Mesendoderm (in vitro differentiated cells): ENCODE data around the gene ZNF750.

ENCODE experiments used
- DNase-seq: peaks from one replicate; pipeline ENCODE4 v3.0.0; 2013
- H2AK5ac ChIP-seq: 2 replicates; pipeline ENCODE4 v1.6.1; 2013; ENCODE audit warnings: low read length, inconsistent platforms
- H2BK120ac ChIP-seq: 2 replicates; pipeline ENCODE4 v1.6.1; 2013; ENCODE audit warnings: low read depth, mild to moderate bottlenecking, low read length, moderate library complexity, mixed read lengths
- H2BK15ac ChIP-seq: replicated peaks from 2 replicates; pipeline ENCODE4 v1.6.1; 2013; ENCODE audit warnings: low read depth, mild to moderate bottlenecking, moderate library complexity
- H2BK5ac ChIP-seq: 2 replicates; pipeline ENCODE4 v1.6.1; 2013; ENCODE audit warnings: low read length, inconsistent platforms
- H3K18ac ChIP-seq: 2 replicates; pipeline ENCODE4 v1.6.1; 2013; ENCODE audit warnings: mild to moderate bottlenecking, low read length, mixed read lengths
- H3K23ac ChIP-seq: one replicate; pipeline ENCODE4 v1.6.1; 2013; ENCODE audit warnings: low read length
- H3K27ac ChIP-seq: 2 replicates; pipeline ENCODE4 v1.5.1; 2013; ENCODE audit warnings: low read depth, mild to moderate bottlenecking, inconsistent platforms, low read length, moderate library complexity
- H3K27me3 ChIP-seq: 2 replicates; pipeline ENCODE4 v1.6.1; 2013; ENCODE audit warnings: low read length, control low read depth, mild to moderate bottlenecking, inconsistent platforms; ENCODE audit not compliant: insufficient read depth, poor library complexity
- H3K36me3 ChIP-seq: 2 replicates; pipeline ENCODE4 v1.6.1; 2013; ENCODE audit warnings: low read length, inconsistent platforms; ENCODE audit not compliant: control insufficient read depth, insufficient read depth
- H3K4ac ChIP-seq: one replicate; pipeline ENCODE4 v1.6.1; 2013; ENCODE audit warnings: low read depth, mild to moderate bottlenecking, low read length, moderate library complexity
- H3K4me1 ChIP-seq: 2 replicates; pipeline ENCODE4 v1.6.1; 2013; ENCODE audit warnings: low read depth, low read length, inconsistent platforms; ENCODE audit not compliant: control insufficient read depth
- H3K4me2 ChIP-seq: 2 replicates; pipeline ENCODE4 v1.6.1; 2013; ENCODE audit warnings: low read length
- H3K4me3 ChIP-seq: 2 replicates; pipeline ENCODE4 v1.5.1; 2013; ENCODE audit warnings: mild to moderate bottlenecking, low read length
- H3K56ac ChIP-seq: one replicate; pipeline ENCODE4 v1.6.1; 2013; ENCODE audit warnings: low read length
- H3K79me1 ChIP-seq: 2 replicates; pipeline ENCODE4 v1.6.1; 2013; ENCODE audit warnings: low read length, inconsistent platforms
- H3K79me2 ChIP-seq: 2 replicates; pipeline ENCODE4 v1.6.1; 2013; ENCODE audit warnings: mild to moderate bottlenecking, low read length; ENCODE audit not compliant: control insufficient read depth, insufficient read depth
- H3K9ac ChIP-seq: 2 replicates; pipeline ENCODE4 v1.6.1; 2013; ENCODE audit warnings: low read length, inconsistent platforms
- H4K5ac ChIP-seq: one replicate; pipeline ENCODE4 v1.6.1; 2013; ENCODE audit warnings: low read length
- H4K8ac ChIP-seq: one replicate; pipeline ENCODE4 v1.6.1; 2013; ENCODE audit warnings: low read depth, mild to moderate bottlenecking, control low read depth, low read length, moderate library complexity
- WGBS: extraction: QIAGEN DNeasy Blood & Tissue Kit; methylation state at CpG from one replicate; pipeline ENCODE4 v1.1.7; 2013; ENCODE audit warnings: low lambda C conversion rate, missing lambda C conversion rate; ENCODE audit not compliant: insufficient coverage; ENCODE audit errors: extremely low coverage; 5-methylcytosine and 5-hydroxymethylcytosine counted together

The ZNF750 gene

DNA sequence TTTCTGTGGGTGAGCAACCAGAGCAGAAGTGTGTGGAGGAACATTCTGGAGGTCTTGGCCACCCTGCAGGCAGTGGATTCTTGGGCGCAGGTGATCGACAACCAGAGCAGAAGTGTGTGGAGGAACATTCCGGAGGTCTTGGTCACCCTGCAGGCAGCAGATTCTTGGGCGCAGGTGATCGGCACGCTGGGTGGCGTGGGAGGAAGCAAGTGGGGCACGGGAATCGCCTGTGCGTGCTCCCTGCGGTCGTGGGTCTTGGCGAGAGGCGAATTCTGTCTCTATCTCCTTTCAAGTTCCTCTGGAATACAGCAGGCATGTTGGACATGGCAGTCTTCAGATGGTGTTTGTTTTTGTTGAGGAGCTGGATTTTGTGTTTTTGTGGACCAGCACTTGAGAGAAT is 30.7 kb upstream of the ZNF750 start:
- Histone ChIP-seq H2AK5ac (no peak overlapping the region), H3K27me3 (no peaks in the 10 kb centered on the region), H3K36me3 (peaks cover 5% of the 10 kb centered on the region), H2BK15ac (no peak overlapping the region), H2BK5ac (no peak overlapping the region), H3K27ac (no peak overlapping the region), H4K5ac (no peak overlapping the region), H3K4me2 (no peak overlapping the region), H3K23ac (no peak overlapping the region), H3K4me3 (no peak overlapping the region), H3K79me1 (peaks cover 3% of the 10 kb centered on the region), H3K9ac (no peak overlapping the region), H3K4me1 (no peaks in the 10 kb centered on the region), H3K18ac (no peak overlapping the region), H2BK120ac (no peak overlapping the region), H3K56ac (no peak overlapping the region), H3K79me2 (no peaks in the 10 kb centered on the region), H3K4ac (no peak overlapping the region), H4K8ac (no peak overlapping the region)
- no peak for DNase-seq
- WGBS, result no CpG with 5 or more reads among the region's 14 CpGs

DNA sequence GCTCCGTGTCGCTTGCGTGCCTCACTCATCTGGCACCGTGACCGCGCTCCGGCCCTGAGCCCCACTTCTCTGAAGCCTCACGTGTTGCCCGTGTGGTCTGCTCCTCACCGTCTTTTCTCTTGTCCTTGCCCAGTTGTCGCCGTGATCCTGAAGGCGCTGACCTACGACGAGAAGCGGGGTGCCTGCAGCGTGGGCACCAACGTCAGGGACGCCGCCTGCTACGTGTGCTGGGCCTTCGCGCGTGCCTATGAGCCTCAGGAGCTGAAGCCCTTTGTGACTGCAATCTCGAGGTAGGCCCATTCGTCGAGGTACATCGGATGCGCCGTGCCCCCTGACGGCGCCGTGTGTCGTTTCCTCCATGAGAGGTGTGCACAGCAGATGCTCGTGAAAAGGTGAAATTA is 30.3 kb upstream of the ZNF750 start:
- Histone ChIP-seq H3K27me3 (no peaks in the 10 kb centered on the region), H3K56ac (no peak overlapping the region), H3K27ac (no peak overlapping the region), H2BK5ac (no peak overlapping the region), H4K5ac (no peak overlapping the region), H3K79me1 (peaks cover 3% of the 10 kb centered on the region), H3K18ac (no peak overlapping the region), H3K23ac (no peak overlapping the region), H2BK120ac (no peak overlapping the region), H2BK15ac (no peak overlapping the region), H4K8ac (no peak overlapping the region), H3K36me3 (peaks cover 5% of the 10 kb centered on the region), H3K79me2 (no peaks in the 10 kb centered on the region), H3K4me2 (no peak overlapping the region), H3K4ac (no peak overlapping the region), H3K9ac (no peak overlapping the region), H3K4me1 (no peaks in the 10 kb centered on the region), H2AK5ac (no peak overlapping the region), H3K4me3 (no peak overlapping the region)
- WGBS, result no CpG with 5 or more reads among the region's 35 CpGs
- no peak for DNase-seq

- Histone ChIP-seq H3K4me3 (no peak overlapping the region), H3K27me3 (no peaks in the 10 kb centered on the region), H3K36me3 (peaks cover 5% of the 10 kb centered on the region), H3K79me2 (no peaks in the 10 kb centered on the region), H3K4me1 (no peaks in the 10 kb centered on the region), H3K4me2 (no peak overlapping the region), H3K18ac (no peak overlapping the region), H4K5ac (no peak overlapping the region), H3K27ac (no peak overlapping the region), H4K8ac (no peak overlapping the region), H2AK5ac (no peak overlapping the region), H2BK15ac (no peak overlapping the region), H3K56ac (no peak overlapping the region), H3K79me1 (peaks cover 3% of the 10 kb centered on the region), H3K9ac (no peak overlapping the region), H3K23ac (no peak overlapping the region), H3K4ac (no peak overlapping the region), H2BK120ac (no peak overlapping the region), H2BK5ac (no peak overlapping the region)
- DNase-seq, result no peak
- no CpG with 5 or more reads among the region's 11 CpGs for WGBS
Observed at GRCh38 chr17:82869536-82869935, 29.7 kb upstream of the ZNF750 start.

DNA sequence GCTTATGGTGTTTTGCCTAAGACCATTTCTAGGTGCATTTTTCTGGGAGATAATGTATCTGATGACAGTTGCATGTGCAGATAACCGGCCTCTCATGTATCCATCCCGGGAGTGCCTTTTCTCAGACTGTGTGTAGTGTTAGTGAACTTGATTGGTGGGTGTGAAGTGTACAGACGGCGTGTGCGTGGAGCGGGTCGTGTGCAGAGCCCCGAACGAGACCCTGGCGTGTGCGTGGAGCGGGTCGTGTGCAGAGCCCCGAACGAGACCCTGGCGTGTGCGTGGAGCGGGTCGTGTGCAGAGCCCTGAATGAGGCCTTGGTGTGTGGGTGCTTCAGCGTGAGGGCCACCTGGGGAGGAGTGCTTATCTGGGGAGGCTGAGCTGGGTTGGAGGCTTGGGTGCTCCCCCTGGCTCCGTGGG is 28.9 kb upstream of the ZNF750 start:
- H4K5ac ChIP-seq, result no peak overlapping the region
- no peak overlapping the region for H3K18ac ChIP-seq
- no peak for DNase-seq
- H2BK5ac ChIP-seq, result no peak overlapping the region
- no peak overlapping the region for H3K4me2 ChIP-seq
- H3K9ac ChIP-seq, result no peak overlapping the region
- peaks cover 3% of the 10 kb centered on the region for H3K79me1 ChIP-seq
- H2AK5ac ChIP-seq, result no peak overlapping the region
- no peak overlapping the region for H2BK120ac ChIP-seq
- H2BK15ac ChIP-seq, result no peak overlapping the region
- peak overlapping the region; percentile 9 for H3K23ac ChIP-seq
- no peak overlapping the region for H3K56ac ChIP-seq
- H3K4me1 ChIP-seq, result no peaks in the 10 kb centered on the region
- no CpG with 5 or more reads among the region's 21 CpGs for WGBS
- H3K79me2 ChIP-seq, result no peaks in the 10 kb centered on the region
- H3K27ac ChIP-seq, result no peak overlapping the region
- no peaks in the 10 kb centered on the region for H3K27me3 ChIP-seq
- H3K4me3 ChIP-seq, result no peak overlapping the region
- H3K36me3 ChIP-seq, result peaks cover 5% of the 10 kb centered on the region
- no peak overlapping the region for H4K8ac ChIP-seq
- no peak overlapping the region for H3K4ac ChIP-seq

GRCh38 chr17:82867763-82868325 is 28.0 kb upstream of the ZNF750 start:
- Histone ChIP-seq H3K4me2 (no peak overlapping the region), H4K5ac (no peak overlapping the region), H2BK5ac (no peak overlapping the region), H3K23ac (no peak overlapping the region), H3K4me3 (no peak overlapping the region), H3K4ac (no peak overlapping the region), H2BK15ac (no peak overlapping the region), H3K79me1 (peaks cover 3% of the 10 kb centered on the region), H3K56ac (peak overlapping the region; percentile 15), H3K18ac (no peak overlapping the region), H3K9ac (no peak overlapping the region), H3K36me3 (peaks cover 5% of the 10 kb centered on the region), H2BK120ac (no peak overlapping the region), H3K27me3 (no peaks in the 10 kb centered on the region), H3K79me2 (no peaks in the 10 kb centered on the region), H3K27ac (no peak overlapping the region), H2AK5ac (no peak overlapping the region), H3K4me1 (no peaks in the 10 kb centered on the region), H4K8ac (no peak overlapping the region)
- DNase-seq, result no peak
- WGBS, result no CpG with 5 or more reads among the region's 18 CpGs

DNA sequence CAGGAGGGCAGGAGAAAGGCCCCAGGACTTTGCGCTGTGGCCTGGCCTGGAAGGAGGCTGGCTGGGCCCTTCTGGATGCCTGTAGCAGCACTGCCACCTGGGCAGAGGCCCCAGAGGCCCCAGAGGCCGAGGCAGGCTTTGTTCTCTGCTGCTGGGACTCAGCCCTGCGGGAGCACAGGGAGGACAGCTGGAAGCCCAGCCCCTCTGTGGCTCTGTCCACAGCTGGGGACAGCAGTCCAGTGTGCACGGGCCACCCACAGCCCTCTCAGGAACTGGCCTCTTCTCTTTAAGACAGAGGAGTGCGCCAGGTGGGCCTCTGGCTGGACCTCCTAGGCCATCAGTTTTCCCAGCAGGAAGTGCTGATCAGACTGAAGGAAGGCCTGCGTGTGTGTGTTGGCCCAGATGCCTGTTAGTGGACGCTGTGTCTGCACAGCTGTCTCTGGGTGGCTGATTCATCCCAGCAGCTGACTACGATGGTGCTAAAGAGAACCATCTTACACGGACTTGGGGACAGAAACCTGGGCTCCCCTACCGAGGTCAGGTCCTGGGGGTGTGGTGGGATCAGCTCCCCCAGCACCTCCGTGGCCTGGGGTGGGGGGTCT is 26.9 kb upstream of the ZNF750 start:
- WGBS, result no CpG with 5 or more reads among the region's 11 CpGs
- H3K27ac ChIP-seq, result no peak overlapping the region

More for the DNA sequence above, 26.9 kb upstream of the ZNF750 start:
- Histone ChIP-seq H2BK120ac (no peak overlapping the region), H3K18ac (no peak overlapping the region), H3K4me2 (no peak overlapping the region), H3K79me1 (peaks cover 3% of the 10 kb centered on the region), H3K4me1 (no peaks in the 10 kb centered on the region), H3K4me3 (no peak overlapping the region), H2BK15ac (no peak overlapping the region), H3K4ac (no peak overlapping the region), H2AK5ac (no peak overlapping the region), H3K56ac (no peak overlapping the region), H3K36me3 (peaks cover 5% of the 10 kb centered on the region), H3K27me3 (no peaks in the 10 kb centered on the region), H3K23ac (peak overlapping the region; percentile 24), H3K9ac (no peak overlapping the region), H4K5ac (no peak overlapping the region), H4K8ac (no peak overlapping the region), H3K79me2 (no peaks in the 10 kb centered on the region), H2BK5ac (no peak overlapping the region)
- DNase-seq, result no peak
